ENCODE data around the gene ESPN.

- TF ChIP-seq ZNF366 (tag by site-specific recombination; conservative IDR thresholded peaks at IDR 0.05) (no peak), CTCF (tag by site-specific recombination; IDR thresholded peaks at IDR 0.05) (no peak), ZNF221 (tag by site-specific recombination; IDR thresholded peaks at IDR 0.05; ENCODE audit: borderline replicate concordance) (no peak), ZNF654 (tag by site-specific recombination; IDR thresholded peaks at IDR 0.05; ENCODE audit: low read depth) (no peak)
Observed at GRCh38 chr1:6450943-6451373, 26.4 kb downstream of the ESPN start.
